GM18907 (cell line): ENCODE data around the gene ENTPD2.
"Not testable (repeated sequence)": the region's sequence is repeated elsewhere in the genome, so short reads cannot be mapped to it uniquely, and the experiment has no call there.

Experiments used
- ATAC-seq: cut with Tn5 transposase; IDR thresholded peaks from one replicate; pipeline ENCODE4 v1.9.1; 2021; ENCODE audit warnings: mild to moderate bottlenecking, moderate library complexity; ENCODE audit not compliant: unreplicated experiment

ENTPD2 gene

DNA sequence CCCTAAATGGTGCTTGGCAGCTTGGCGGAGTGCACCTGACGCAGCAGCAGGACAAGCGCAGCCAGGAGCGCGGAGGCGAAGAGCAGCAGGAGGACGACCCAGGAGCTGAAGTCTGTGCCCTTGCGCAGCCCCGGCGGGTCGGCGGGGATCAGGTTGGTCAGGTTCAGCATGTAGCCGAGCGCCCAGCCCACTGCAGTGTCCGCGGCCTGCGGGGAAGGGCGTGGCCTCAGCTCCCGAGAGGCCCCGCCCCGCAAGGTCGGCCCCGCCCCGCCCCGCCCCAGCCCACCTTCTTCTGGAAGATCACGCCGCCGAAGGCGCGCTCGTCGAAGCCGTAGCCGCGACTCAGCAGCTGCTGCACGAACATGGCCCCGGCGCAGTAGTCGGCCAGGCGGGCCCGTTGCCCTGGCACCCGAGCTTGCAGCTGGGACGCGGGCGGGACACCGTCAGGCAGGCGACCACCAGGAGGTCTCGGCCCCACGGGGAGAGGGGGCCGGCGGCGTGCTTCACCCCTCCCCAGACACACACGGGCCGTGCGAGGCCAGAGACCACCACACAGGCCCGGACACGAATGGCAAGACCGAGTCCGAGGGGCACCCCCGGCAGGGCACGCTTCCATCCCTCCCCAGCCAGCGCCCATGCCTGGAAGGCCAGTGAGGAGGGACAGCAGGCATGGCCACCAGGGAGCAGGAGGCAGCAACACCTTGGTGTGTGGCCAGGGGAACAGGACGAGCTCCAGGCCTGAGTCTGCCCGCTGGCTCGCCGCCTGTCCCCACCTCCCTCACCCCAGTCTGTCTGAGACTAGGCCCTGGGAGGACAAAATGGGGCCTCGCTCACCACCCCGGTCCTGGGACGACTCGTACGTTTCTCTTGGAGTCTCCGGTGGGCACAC lies 5.0 kb downstream of the ENTPD2 start:
- ATAC-seq, result no peak

DNA sequence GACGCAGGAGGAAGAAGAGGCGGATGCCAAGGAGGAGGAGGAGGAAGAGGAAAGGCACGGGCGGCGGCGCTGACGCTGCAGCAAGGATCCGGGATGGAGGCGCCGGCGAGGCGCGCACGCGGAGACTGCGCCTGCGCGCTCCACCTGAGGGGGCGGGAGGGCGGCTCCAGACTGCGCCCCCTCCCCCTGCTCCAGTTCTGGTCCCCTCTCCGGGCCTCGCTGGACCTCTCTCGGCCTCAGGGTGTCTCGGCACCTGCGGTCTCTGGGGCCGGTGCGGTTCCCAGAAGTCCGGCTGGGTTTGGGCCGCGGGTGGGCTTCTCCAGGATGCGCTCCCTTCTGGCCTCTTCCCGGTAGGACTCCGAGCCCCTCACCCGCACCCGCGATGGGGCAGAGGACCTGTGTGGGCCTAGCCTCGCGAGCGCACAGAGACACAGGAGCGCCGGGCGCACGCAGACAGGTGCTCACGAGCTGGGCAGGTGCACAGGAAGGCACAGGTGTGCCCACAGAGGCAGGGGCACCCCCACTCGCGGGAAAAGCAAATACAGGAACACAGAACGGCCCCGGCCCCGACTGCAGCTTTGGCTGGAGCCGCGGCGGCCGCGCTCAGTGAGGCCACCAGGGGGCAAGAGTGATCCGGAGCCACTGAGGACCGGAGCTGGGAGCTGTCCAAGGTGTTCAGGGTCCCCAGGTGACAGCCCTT lies 7.6 kb downstream of the ENTPD2 start, which contains the start of gene NPDC1:
NPDC1 (minus strand) TSS at position 90 of the 700 bp plus-strand sequence. CDS start 188 bp downstream, outside the sequence.
- no peak for ATAC-seq

DNA sequence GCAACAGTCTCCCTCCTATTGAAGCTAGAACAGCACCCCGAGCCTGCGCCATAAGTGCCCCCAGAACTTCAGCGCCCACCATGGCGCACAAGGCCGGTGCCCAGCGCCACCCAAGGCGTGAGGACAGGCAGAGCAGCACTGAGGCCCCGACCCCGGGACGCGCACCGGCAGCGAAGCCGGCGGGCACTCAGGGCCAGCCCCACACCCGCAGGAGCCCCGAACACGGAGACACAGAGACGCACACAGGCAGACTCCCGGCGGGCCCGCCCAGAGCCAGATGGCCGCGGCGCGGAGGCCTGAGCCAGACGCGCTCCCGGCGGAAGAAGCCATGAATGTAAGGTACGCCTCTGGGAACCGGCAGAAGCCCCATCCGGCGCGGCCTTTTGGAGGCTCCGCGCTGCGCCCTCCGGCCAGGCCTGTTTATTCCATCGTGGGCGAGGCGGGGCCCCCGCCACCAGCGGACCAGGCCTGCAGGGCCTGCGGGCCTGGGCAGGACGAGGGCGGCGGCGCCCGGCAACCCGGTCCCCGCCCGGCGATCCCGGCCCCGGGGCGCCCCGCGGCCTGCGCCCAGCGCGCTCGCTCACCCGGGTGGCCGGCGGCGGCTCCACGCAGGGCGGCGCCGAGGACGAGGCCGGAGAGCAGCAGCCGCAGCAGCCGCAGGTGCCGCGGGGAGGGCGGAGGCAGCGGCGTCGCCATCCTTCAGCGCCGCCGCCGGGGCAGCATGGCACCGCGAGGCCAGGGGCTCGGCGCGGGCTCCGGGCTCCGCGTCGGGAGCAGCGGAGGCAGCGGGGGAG lies 8.4 kb downstream of the ENTPD2 start:
- ATAC-seq, result no peak

DNA sequence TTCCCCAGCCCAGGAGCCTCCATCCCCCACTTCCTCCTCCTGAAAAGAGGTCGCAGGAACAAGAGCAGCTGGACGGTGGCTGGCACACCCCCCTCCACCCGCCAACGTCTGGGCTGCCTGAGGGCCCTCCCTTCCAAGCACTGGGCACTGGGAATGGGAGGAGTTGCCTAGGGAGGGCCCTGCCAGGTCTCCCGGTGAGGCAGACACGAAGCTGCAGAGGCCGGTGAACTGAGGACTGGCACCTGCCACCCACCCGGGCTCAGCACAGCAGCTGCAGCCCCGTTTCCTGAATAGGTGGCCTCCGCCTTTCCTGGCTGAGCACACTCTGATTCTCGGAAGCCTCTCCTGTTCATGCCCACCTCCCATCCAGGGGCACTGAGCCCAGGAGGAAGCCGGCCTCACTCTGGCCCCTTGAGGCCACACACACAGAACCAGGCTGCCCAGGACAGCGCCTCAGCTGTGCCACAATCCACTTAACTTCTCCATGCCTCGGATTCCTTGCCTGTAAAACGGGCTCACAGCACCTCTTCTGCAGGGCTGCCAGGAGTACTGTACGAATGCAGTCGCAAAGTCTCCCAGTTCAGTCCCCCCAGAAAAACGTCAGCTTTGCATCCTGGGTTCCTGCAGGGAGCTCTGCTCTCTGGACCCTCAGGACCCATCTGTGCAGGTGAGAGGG lies 9.2 kb downstream of the ENTPD2 start:
- ATAC-seq, result no peak

DNA sequence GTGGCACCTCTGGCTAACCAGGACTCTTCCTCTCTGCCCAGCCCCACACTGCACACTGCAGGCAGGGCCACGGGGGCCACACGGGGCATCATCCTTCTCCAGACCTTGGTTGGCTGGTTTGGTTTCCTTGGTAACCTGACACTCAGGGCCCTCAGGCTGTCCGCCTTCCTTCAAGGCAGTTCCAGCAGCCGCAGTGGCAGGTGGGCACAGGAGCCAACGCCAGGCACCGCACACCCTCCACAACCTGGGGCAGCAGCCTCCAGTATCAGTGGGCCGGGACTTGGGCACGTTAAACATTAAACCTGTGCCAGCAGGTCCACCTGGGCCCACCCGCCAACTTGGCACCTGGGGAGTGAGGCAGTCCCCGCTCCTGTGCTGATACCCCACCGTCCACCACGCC lies 9.8 kb downstream of the ENTPD2 start:
- ATAC-seq, result no peak

DNA sequence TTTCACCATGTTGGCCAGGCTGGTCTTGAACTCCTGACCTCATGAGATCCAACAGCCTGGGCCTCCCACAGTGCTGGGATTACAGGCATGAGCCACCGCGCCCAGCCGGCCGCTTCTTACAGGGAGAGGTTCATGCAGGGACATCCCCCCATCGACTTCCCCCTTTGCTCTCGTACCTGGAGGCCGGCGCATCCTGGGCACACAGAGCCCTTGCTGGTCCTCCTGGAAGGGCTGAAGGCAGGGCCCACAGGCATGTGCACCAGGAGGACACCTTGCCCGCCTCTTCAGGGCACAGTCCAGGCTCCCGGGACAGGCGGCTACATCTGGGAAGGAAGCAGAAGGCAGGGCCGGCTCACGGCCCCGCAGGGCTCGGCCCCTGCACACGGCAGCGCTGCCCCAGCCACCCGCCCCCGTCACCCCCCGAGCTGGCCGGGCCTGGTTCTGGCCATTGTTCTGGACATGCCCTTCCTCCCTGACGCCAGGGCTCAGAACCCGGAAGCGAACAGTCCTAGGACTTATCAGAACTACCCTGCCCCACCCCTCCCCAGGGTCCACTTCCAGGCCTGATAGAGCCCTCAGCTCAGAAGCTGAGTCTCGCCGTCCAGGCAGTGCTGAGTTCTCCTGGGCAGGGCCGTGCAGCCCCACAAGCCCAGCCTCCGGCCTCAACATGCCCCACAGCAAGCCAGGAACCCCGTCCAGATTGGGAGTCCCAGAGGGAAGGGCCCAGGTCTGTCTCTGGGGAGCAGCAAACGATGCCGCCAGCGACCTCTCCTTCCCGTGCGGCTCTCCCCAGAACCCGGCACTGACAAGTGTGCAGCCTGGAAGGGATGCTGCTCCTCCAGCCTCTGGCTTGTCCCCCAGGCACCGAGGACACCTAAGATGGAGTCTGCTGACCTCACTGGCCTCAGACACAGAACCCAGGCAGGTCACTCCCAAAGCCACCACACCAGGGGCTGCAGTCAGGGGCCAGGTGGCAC lies 10.8 kb downstream of the ENTPD2 start:
- ATAC-seq, result no peak

DNA sequence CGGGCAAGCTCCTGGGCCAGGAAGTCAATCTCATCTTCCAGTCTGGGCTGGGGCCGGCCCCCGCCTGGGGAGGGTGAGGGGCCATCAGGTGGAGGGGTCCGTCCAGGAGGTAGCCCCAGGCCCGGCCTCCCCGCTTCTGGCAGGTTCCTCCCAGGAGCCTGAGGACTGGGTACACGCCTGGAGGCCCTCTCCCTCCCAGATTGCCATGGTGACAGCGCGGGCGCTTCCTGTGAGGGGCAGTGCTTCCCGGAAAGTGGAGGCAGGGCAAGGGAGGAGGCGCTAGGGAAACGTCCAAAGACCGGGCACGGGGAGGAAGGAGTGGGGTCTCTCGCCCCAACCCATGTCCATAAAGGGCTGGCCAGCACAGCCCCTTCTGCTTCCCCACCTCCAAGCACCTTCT lies 12.7 kb downstream of the ENTPD2 start:
- no peak for ATAC-seq

DNA sequence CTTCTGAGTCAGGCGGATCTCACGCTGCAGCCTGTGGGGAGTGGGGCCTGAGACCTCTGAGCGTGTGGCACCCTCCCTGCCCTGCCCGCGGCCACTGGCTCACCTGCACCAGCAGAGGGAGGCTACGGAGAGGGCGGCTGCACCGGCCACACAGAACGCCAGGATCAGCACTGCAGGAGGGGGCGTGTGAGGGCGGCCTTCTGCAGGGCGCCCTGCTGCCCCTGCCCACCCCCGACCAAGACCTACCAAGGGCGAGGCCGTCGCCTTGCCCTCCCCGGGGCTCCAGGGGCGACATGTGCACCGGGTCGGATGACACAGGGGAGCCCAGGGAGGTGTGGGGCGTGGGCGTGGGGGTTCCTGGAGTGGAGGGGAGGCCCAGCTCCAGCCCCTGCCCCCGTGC lies 13.3 kb downstream of the ENTPD2 start:
- ATAC-seq, result no peak

DNA sequence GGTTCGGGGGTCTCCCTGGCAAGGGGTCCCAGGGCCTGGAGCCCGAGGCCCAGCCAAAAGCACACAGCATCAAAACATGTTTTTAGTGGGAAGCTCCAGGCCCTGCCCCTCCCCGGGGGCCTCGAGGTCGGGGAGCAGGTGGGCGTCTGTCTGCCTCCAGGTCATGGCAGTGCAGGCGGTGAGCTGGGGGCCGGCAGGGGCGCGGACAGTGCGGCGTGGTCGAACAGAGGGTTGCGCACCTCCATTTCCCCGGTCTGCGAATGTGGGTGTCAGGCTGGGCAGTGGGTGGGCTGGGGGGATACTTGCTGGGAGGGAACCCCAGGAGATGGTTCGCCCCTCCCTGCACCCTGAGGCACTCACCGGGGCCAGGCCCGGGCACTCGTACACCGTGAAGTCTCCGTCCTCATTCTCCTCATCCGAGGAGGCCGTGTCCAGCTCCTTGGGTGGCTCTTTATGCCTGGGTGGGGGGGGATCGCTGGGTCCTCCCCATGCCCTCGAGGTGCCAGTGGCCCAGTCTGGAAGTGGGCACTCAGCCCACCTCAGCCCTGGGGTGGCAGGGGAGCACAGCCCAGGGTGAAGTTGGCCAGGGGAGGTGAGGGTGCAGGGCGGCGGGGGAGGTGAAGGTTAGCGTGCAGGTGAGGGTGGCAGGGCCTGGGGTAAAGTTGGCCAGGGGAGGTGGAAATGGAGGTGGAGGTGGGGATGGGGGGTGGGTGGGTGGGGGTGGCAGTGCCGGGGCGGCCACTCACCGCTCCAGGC lies 14.1 kb downstream of the ENTPD2 start:
- no peak for ATAC-seq

DNA sequence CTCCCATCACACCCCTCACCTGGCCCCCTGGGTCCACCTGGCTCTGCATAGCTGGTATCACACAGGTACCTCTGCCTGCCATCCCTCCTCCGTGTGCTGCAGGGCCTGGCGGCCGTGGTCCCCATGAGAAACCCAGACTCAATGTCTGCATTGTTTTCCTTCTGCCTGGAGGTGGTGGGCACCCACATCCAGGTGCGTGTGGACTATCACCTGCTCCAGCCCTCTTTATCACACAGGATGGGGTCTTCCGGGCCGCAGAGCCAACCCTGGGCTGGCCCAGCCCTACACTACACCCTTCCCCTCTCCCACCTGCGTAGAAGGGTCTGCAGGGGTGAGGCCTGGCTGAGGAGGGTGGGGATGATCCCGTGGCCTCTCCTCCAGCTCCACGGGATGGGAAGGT lies 14.9 kb downstream of the ENTPD2 start:
- no peak for ATAC-seq

DNA sequence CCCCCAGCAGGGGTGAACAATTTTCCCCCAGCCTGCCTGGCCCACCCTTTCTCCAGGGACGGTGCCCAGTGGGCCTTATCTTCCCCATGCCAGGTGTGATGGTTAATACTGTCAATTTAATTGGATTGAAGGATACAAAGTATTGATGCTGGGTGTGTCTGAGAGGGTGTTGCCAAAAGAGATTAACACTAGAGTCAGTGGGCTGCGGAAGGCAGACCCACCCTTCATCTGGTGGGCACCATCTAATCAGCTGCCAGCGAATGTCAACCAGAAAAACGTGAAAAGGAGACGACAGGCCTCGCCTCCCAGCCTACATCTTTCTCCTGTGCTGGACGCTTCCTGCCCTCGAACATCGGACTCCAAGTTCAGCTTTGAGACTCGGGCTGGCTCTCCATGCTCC lies 16.4 kb downstream of the ENTPD2 start:
- ATAC-seq, result no peak

DNA sequence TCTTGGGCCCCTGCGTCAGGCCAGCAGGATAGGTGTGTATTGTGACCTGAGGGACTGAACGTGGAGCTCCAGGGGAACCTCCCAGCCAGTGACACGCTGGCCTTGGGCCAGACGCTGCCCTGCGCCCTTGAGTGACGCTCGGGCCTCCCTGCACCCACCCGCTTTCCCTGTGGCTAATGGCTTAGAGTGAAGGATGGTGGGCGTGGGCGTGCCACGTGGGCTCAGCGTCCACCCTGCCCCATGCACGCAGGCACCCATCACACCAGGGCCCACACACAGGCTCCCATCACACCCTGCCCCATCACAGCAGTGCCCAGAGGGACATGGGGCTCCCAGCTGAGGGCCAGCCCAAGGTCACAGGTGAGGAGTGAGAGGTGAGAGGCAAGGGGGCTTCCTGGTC lies 16.8 kb downstream of the ENTPD2 start:
- ATAC-seq, result no peak

DNA sequence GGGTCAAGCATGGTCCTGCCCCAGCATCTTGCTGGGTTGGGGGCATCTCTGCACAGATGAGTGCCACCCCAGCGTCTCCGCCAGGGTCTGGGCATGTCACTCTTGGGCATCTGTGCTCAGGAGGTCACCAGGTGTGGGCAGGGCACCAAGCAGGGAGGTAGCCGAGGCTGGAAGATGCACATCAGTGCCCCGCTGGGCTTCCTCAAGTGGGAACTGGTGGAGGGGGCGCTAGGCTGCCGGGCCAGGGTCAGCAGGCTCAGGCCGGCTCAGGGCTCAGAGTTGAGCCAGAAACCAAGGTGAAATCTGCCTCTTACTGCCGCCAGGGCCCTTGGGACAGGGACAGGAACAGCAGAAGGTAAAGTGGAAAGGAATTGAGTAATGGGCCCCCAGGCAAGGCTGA lies 17.9 kb downstream of the ENTPD2 start:
- no peak for ATAC-seq

DNA sequence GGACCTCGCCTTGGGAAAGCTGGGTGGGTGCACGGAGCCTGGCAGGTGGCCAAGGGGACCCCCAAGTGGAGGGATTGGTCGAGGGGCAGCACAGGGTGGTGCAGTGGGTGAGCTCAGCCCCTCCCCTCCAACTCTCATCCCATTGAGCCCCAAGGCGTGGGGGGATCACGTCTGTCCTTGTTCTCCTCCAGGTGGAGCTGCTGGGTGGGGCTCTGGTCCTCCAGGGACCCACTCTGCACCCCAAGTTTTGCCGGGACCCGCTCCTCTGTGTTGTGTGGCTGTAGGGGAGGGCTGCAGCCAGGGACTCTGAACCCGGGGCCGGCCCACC lies 18.4 kb downstream of the ENTPD2 start:
- no peak for ATAC-seq

DNA sequence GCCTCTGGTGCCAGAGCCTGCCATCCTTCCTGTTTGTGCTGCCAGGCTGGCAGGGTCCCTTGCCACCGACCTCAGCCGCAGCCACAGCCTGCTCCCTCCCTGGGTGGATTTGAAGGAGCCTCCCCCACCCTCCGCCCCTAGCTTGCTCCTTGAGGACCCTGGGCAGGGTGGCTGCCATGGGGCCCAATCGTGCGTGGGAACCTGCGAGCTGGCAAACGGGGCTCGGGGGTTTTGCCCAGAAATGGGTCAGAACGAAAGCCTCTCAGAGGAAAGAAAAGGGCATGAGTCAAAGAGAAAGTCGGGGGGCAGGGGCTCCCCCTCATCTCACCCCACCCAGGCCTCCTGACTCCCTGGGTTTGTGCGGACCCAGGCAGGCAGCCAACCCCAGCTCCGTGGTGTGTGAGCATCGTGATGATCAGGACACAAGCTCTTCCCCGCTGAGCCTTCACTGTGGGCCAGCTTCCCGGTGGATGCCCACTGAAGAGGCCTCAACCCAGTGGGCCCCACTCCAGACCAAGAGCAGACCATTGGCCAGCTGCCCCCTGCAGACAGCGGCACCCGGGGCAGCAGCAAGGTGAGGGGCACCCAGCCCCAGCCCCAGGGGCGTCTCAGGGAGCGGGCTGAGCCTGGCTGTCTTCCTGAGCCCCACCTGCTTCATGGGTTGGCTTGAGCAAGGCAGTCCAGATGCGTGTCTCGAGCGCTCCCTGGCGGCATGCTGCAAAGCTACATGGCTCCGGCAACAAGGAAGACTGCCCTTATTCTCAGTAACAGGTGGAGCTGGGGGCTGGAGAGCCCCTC lies 19.0 kb downstream of the ENTPD2 start:
- peak; percentile 48 for ATAC-seq

DNA sequence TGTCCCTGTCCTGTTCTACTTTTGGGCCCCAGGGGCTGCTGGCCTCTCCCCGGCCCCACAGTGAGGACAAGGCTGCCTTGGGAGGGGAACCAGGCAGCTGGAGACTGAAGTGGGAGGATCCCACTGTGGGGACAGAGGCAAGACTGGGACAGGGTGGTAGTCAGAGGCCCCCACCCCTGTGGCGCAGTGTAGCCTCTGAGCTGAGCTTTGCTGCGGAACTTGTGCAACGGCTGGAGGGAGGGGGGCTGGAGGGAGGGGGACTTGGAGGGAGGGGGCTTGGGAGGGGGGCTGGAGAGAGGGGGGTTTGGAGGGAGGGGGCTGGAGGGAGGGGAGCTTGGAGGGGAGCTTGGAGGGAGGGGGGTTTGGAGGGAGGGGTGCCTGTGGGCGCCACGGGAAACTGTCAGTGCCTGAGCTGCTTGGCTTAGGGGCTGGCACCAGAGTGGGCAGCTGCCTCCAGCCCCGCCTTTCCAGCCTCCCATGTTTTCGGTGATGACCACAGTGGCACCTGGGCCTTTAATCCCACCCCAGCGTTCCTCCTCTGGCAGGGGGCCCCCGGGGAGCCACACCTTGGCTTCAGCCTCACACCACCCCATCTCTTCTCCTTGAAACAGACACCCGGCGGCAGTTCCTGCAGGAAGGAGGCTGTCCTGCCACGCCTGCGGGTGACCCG lies 19.7 kb downstream of the ENTPD2 start:
- ATAC-seq, result no peak

DNA sequence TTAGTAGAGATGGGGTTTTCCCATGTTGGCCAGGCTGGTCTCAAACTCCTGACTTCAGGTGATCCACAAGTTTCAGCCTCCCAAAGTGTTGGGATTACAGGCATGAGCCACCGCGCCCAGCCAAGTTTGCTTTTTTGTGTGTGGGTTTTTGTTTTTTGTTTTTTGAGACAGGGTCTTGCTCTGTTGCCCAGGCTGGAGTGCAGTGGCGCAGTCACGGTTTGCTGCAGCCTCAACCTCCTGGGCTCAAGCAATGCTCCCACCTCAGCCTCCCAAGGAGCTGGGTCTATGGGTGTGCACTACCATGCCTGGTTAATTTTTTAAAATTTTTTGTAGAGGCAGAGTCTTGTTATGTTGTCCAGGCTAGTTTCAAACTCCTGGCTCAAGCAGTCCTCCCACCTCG lies 20.4 kb downstream of the ENTPD2 start:
- not testable (repeated sequence) for ATAC-seq

DNA sequence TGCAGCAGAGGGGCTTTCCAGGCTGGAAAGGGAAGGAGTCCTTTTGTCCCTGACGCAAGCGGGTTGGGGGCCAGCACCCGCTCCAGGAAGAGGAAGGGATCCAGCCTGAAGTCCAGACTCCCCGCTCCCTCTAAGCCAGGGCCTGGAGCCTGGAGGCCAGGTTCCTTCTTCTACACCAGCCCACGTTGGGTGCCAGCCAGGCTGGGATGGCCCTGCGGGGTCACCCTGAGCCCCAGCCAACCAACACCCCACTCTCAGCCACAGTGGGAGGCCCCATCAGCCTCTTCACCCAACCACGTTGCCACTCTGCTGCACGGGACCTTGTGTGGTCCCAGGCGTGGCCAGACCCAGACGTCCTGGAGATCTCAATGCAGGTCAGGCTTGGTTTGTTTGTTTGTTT lies 21.0 kb downstream of the ENTPD2 start:
- no peak for ATAC-seq
